Kidney (tissue), 14 donors: ENCODE measurements around the gene RASA2. TPM values are rescaled to one million over a fixed set of nuclear protein-coding genes. Genes with fewer than 3 reads are reported as not detected.

Experiments
- DNase-seq, 5 donors: peaks; one replicate each; pipeline ENCODE4 v3.0.0-alpha.2; 2013 to 2020
- FAIRE-seq: peaks from 2 replicates; lab custom pipeline; 2012; peaks lifted over from hg19 to GRCh38; lab: Jason Lieb, UNC
- H3K27ac ChIP-seq, 2 donors: one replicate each; pipeline ENCODE4 v1.7.0; 2013; ENCODE audit warnings: low read depth in 2 of 2, low read length in 2 of 2, inconsistent platforms in 1 of 2
- H3K27me3 ChIP-seq: one replicate; pipeline ENCODE4 v1.7.1; 2013; ENCODE audit warnings: low read length, inconsistent platforms; ENCODE audit not compliant: control insufficient read depth, insufficient read depth
- H3K36me3 ChIP-seq, 3 donors: one replicate each; pipeline versions ENCODE4 v1.7.0 to v1.7.1; 2013; ENCODE audit warnings: low read length in 3 of 3, control low read depth in 1 of 3, inconsistent platforms in 1 of 3; ENCODE audit not compliant: insufficient read depth in 3 of 3, control insufficient read depth in 2 of 3
- H3K4me1 ChIP-seq, 3 donors: one replicate each; pipeline versions ENCODE4 v1.7.0 to v1.7.1; 2013; ENCODE audit warnings: low read length in 3 of 3, inconsistent platforms in 1 of 3, low read depth in 1 of 3; ENCODE audit not compliant: control insufficient read depth in 2 of 3, insufficient read depth in 2 of 3
- H3K4me3 ChIP-seq, 3 donors: one replicate each; pipeline versions ENCODE4 v1.7.0 to v1.8.1; 2013; ENCODE audit warnings: low read length in 3 of 3, control low read depth in 1 of 3, inconsistent platforms in 1 of 3
- H3K9ac ChIP-seq, 3 donors: one replicate each; pipeline versions ENCODE4 v1.7.0 to v1.7.1; 2013; ENCODE audit warnings: low read length in 3 of 3, control low read depth in 1 of 3, inconsistent platforms in 1 of 3
- H3K9me3 ChIP-seq, 3 donors: one replicate each; pipeline versions ENCODE4 v1.7.0 to v1.7.1; 2013; ENCODE audit warnings: low read length in 3 of 3, control low read depth in 1 of 3, inconsistent platforms in 1 of 3; ENCODE audit not compliant: control insufficient read depth in 2 of 3, insufficient read depth in 1 of 3
- CTCF ChIP-seq: IDR thresholded peaks from 3 replicates; pipeline ENCODE4 v1.5.1; 2012; ENCODE audit warnings: mild to moderate bottlenecking, moderate library complexity, borderline replicate concordance; ENCODE audit not compliant: insufficient read depth; ENCODE audit errors: extremely low read depth
- intact Hi-C: fragments of 100-400 bp; cut with DNase I; formaldehyde crosslinking; loops from one replicate; pipeline ENCODE4 v1.11.1; 2022
- polyA plus RNA-seq: library from polyadenylated mRNA; stranded (reverse); fragments of 350-450 nt; fragmentation: Illumina TruSeq; extraction: RNeasy Lipid Tissue Mini Kit (QIAGEN cat#74804); gene quantifications from one replicate; pipeline ENCODE4 v1.2.3, GENCODE V29; 2014; ENCODE audit warnings: low read depth, low replicate concordance; ENCODE audit not compliant: insufficient read depth
- total RNA-seq: library from RNA; stranded (reverse); fragmentation: NEBNext Ultra II Directional; extraction: Animal tissue kit (Norgen Biotek cat#: 25700); gene quantifications from one replicate; pipeline ENCODE4 v1.2.1, GENCODE V29; 2021
- donor health status: control.
- donor health status: control.
- donor health status: control.
- donor health status: control.
- donor health status: control.
- donor health status: DM: yes; HTN: yes; CAD: no.
- donor health status: Normal renal cell carcinoma (clear cell type).

The RASA2 gene
- total and polyA plus RNA-seq, 2 donors from 2014 or later: 2.2 to 29.8 TPM

- intact Hi-C loops: no loop called here
- DNase-seq (no peak), FAIRE-seq (no peak)
- H3K4me1 ChIP-seq: no peaks in the 10 kb centered on the region
- H3K4me3 ChIP-seq: no peak overlapping the region
- H3K36me3 ChIP-seq: no peaks in the 10 kb centered on the region
- no peak overlapping the region for H3K9ac ChIP-seq
- no peak overlapping the region for H3K27ac ChIP-seq
- H3K27me3 ChIP-seq: no peaks in the 10 kb centered on the region
- H3K9me3 ChIP-seq: no peaks in the 10 kb centered on the region
- no peak for TF ChIP-seq CTCF
These were observed 20.7 kb downstream of the RASA2 start for GRCh38 chr3:141507392-141508066.

GRCh38 chr3:141508067-141508436, 21.2 kb downstream of the RASA2 start:
- Histone ChIP-seq H3K36me3 (no peaks in the 10 kb centered on the region), H3K4me3 (no peak overlapping the region), H3K9me3 (no peaks in the 10 kb centered on the region), H3K27ac (no peak overlapping the region), H3K27me3 (no peaks in the 10 kb centered on the region), H3K4me1 (no peaks in the 10 kb centered on the region), H3K9ac (no peak overlapping the region)
- intact Hi-C loops: no loop called here
- no peak for TF ChIP-seq CTCF
- no peak for FAIRE-seq
- DNase-seq: no peak

GRCh38 chr3:141511361-141511760, 24.5 kb downstream of the RASA2 start:
- no peak for FAIRE-seq
- intact Hi-C loops: no loop called here

More at GRCh38 chr3:141511361-141511760, 24.5 kb downstream of the RASA2 start:
- Histone ChIP-seq H3K9me3 (no peaks in the 10 kb centered on the region), H3K4me3 (no peak overlapping the region), H3K36me3 (peaks cover 0 to 5% (median 0%) of the 10 kb centered on the region in 3 donors), H3K4me1 (no peaks in the 10 kb centered on the region), H3K27me3 (no peaks in the 10 kb centered on the region), H3K27ac (no peak overlapping the region), H3K9ac (no peak overlapping the region)
- no peak for TF ChIP-seq CTCF
- no peak for DNase-seq
